HG03175 (cell line): Measurements from ENCODE around the gene RRBP1.

Experiments
- ATAC-seq: cut with Tn5 transposase; IDR thresholded peaks from one replicate; pipeline ENCODE4 v1.9.1; 2021; ENCODE audit warnings: mild to moderate bottlenecking, moderate library complexity; ENCODE audit not compliant: unreplicated experiment

Gene RRBP1

GRCh38 chr20:17613328-17614175 is 68.5 kb downstream of the RRBP1 start:
- no peak for ATAC-seq

GRCh38 chr20:17612992-17613327 is 69.1 kb downstream of the RRBP1 start:
- ATAC-seq, result no peak

GRCh38 chr20:17612287-17612991 is 69.6 kb downstream of the RRBP1 start:
- ATAC-seq, result no peak

GRCh38 chr20:17611540-17612286 is 70.3 kb downstream of the RRBP1 start:
- no peak for ATAC-seq

GRCh38 chr20:17611290-17611539 is 70.8 kb downstream of the RRBP1 start:
- ATAC-seq, result no peak

GRCh38 chr20:17610566-17611289 is 71.3 kb downstream of the RRBP1 start:
- no peak for ATAC-seq

GRCh38 chr20:17609811-17610377 is 72.1 kb downstream of the RRBP1 start:
- ATAC-seq, result no peak

GRCh38 chr20:17608701-17609497 is 73.1 kb downstream of the RRBP1 start:
- ATAC-seq, result no peak

- ATAC-seq, result no peak
Measured at GRCh38 chr20:17606001-17606400, 76.0 kb downstream of the RRBP1 start.

- no peak for ATAC-seq
Measured at GRCh38 chr20:17605131-17605660, 76.8 kb downstream of the RRBP1 start.

- no peak for ATAC-seq
Measured at GRCh38 chr20:17602493-17602892, 79.5 kb downstream of the RRBP1 start.

- ATAC-seq, result no peak
Measured at GRCh38 chr20:17601957-17602356, 80.1 kb downstream of the RRBP1 start.

- no peak for ATAC-seq
Measured at GRCh38 chr20:17598013-17598550, 84.0 kb downstream of the RRBP1 start.

GRCh38 chr20:17595856-17596255 is 86.2 kb downstream of the RRBP1 start:
- no peak for ATAC-seq

GRCh38 chr20:17594443-17594842 is 87.6 kb downstream of the RRBP1 start:
- no peak for ATAC-seq

GRCh38 chr20:17593902-17594301 is 88.1 kb downstream of the RRBP1 start:
- ATAC-seq, result no peak

- no peak for ATAC-seq
Measured at GRCh38 chr20:17590245-17590644, 91.8 kb downstream of the RRBP1 start.

GRCh38 chr20:17589161-17589834 is 92.7 kb downstream of the RRBP1 start:
- no peak for ATAC-seq

GRCh38 chr20:17587824-17588223 is 94.2 kb downstream of the RRBP1 start:
- no peak for ATAC-seq
